ENCODE measurements around the gene UTP4. TPM values are rescaled to one million over a fixed set of nuclear protein-coding genes. Genes with fewer than 3 reads are reported as not detected.
"Not testable (repeated sequence)": the region's sequence is repeated elsewhere in the genome, so short reads cannot be mapped to it uniquely, and the experiment has no call there.

Gene UTP4
- total and polyA plus RNA-seq, 5 donors: 13.4 to 35.1 (median 27.9) TPM

DNA sequence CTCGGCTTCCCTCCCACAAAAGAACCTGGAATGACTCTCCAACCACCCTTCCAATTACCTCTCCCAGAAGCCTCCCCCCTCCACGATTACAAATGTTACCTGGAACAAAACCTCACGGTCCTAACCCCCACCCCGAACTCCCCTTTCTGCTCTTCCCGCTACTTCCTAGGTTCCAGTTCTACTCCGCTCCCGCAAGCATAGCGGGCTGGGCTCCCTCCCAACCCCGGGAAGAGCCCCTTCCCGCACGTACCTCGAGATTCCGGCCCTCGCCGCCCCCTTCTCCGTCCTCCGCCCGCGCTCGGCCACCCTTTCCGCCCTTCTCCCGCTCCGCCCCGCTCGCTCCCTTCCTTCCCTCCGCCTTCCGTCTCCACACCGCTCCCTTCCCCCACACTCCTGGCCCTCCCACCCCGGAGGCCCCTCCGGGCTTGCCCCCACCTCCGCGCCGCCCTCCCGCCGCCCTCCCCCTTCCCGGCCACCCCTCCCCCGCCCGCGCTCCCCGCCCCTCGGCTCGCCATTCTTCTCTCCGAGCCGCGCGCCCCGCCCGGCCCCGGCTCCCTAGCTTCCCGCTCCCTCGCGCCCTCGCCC, 518 bp upstream of the UTP4 start:
- intact Hi-C loops (cut with DNase I): no loop called here
- peak; percentile 83 to 87 for ATAC-seq
- Histone ChIP-seq H3K27ac (ENCODE audit: low read length) (peak overlapping the region; percentile 95), H3K9me3 (ENCODE audit: control insufficient read depth, low read length) (no peaks in the 10 kb centered on the region), H3K27me3 (ENCODE audit: control insufficient read depth, insufficient read depth) (no peaks in the 10 kb centered on the region), H3K4me1 (ENCODE audit: control insufficient read depth, insufficient read depth, low read length) (no peaks in the 10 kb centered on the region), H3K4me3 (ENCODE audit: low read length) (peak overlapping the region; percentile 94)
- WGBS: 1% methylated on average over 52 of the region's 53 CpGs
- DNase-seq: peak; percentile 87 to 92 (median 90)

DNA sequence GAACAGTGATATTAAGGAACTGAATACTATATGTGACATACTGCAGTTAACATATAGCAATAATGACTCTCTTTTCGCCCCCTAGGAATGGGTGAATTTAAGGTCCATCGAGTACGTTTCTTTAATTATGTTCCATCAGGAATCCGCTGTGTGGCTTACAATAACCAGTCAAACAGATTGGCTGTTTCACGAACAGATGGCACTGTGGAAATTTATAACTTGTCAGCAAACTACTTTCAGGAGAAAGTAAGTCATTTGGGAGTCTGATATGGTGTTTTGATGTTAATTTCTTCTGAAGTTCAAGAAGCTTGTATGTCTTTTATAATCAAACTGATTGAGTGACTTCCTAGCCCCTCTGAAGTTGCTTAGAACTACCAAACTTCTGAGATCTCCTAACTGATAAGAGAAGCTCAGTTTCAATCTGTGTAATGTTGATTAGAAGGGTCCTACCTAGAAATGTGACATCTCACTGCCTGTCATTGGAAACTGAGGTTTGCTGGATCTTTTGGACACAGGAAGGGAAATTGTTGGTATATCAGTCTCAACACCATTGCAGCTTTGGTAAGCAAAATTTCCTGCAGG, 1.0 kb downstream of the UTP4 start:
- Histone ChIP-seq H3K4me3 (ENCODE audit: low read length) (peak overlapping the region; percentile 94), H3K9me3 (ENCODE audit: control insufficient read depth, low read length) (no peaks in the 10 kb centered on the region), H3K4me1 (ENCODE audit: control insufficient read depth, insufficient read depth, low read length) (no peaks in the 10 kb centered on the region), H3K27ac (ENCODE audit: low read length) (no peak overlapping the region), H3K27me3 (ENCODE audit: control insufficient read depth, insufficient read depth) (no peaks in the 10 kb centered on the region)
- ATAC-seq: no peak
- WGBS: 44% methylated on average over 5 of the region's 5 CpGs
- intact Hi-C loops (cut with DNase I): no loop called here
- DNase-seq: no peak

DNA sequence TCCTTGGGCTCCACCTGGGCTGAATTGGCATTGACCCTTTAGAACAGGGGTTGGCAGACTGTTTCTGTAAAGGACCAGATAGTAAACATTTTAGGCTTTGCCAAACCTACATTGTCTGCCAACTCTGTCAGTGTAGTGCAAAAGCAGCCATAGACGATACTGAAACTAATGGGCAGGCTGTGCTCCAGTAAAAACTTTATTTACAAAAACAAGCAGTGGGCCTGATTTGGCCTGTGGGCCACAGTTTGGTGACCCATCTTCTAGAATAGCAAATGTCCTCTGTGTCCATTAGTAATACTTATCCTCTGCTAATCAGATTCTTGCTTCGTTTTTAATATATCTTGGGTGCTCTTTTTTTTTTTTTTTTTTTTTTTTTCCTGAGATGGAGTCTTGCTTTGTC, 6.2 kb downstream of the UTP4 start:
- 80% methylated on average over 2 of the region's 2 CpGs for WGBS

DNA sequence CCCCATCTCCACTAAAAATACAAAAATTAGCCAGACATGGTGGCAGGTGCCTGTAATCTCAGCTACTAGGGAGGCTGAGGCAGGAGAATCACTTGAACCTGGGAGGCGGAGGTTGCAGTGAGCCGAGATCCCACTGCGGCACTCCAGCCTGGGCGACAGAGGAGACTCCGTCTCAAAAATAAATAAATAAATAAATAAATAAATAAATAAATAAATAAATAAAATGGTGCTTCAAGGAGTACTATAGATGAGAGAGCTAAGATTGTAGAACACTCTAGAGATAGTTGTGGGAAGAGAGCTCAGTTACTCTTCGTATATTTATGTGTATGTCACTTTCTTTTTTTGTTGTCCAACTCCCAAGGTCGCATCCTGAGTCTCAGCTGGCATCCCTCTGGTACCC, 7.0 kb downstream of the UTP4 start:
- WGBS: 96% methylated on average over 7 of the region's 7 CpGs
- H3K27me3 ChIP-seq (ENCODE audit: control insufficient read depth, insufficient read depth); H3K27ac ChIP-seq (ENCODE audit: low read length); H3K4me1 ChIP-seq (ENCODE audit: control insufficient read depth, insufficient read depth, low read length); H3K9me3 ChIP-seq (ENCODE audit: control insufficient read depth, low read length); intact Hi-C loops (cut with DNase I); H3K4me3 ChIP-seq (ENCODE audit: low read length); DNase-seq; ATAC-seq: not testable (repeated sequence)

More for the DNA sequence above, 6.2 kb downstream of the UTP4 start:
- intact Hi-C loops (cut with DNase I): no loop called here
- H3K27me3 ChIP-seq (ENCODE audit: control insufficient read depth, insufficient read depth): no peaks in the 10 kb centered on the region
- H3K4me3 ChIP-seq (ENCODE audit: low read length): no peak overlapping the region
- H3K9me3 ChIP-seq (ENCODE audit: control insufficient read depth, low read length): no peaks in the 10 kb centered on the region
- DNase-seq (no peak), ATAC-seq (no peak)
- no peaks in the 10 kb centered on the region for H3K4me1 ChIP-seq (ENCODE audit: control insufficient read depth, insufficient read depth, low read length)
- no peak overlapping the region for H3K27ac ChIP-seq (ENCODE audit: low read length)

DNA sequence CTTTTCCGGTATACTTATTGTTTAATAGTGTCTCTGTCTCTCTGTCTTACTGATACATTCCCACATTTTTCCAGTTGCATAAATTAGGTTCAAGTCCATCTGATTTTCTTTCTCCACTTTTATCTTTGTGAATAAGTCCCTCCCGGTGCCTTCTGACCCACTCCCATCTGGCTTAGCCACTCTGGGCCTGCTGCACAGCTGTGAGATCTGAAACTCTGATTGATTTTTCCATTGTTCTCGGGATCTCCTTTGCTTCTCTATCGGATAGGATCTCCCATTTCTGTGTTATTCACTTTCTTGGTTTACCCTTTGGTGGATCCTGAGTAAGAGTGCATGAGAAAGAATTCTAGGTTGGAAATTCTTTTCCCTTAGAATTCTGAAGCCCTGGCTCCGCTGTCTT, 8.6 kb downstream of the UTP4 start:
- no peaks in the 10 kb centered on the region for H3K27me3 ChIP-seq (ENCODE audit: control insufficient read depth, insufficient read depth)
- H3K27ac ChIP-seq (ENCODE audit: low read length): no peak overlapping the region
- H3K4me3 ChIP-seq (ENCODE audit: low read length): no peak overlapping the region
- intact Hi-C loops (cut with DNase I): no loop called here
- H3K4me1 ChIP-seq (ENCODE audit: control insufficient read depth, insufficient read depth, low read length): no peaks in the 10 kb centered on the region
- DNase-seq: no peak
- no peak for ATAC-seq
- H3K9me3 ChIP-seq (ENCODE audit: control insufficient read depth, low read length): no peaks in the 10 kb centered on the region
- 87% methylated on average over 5 of the region's 5 CpGs for WGBS

DNA sequence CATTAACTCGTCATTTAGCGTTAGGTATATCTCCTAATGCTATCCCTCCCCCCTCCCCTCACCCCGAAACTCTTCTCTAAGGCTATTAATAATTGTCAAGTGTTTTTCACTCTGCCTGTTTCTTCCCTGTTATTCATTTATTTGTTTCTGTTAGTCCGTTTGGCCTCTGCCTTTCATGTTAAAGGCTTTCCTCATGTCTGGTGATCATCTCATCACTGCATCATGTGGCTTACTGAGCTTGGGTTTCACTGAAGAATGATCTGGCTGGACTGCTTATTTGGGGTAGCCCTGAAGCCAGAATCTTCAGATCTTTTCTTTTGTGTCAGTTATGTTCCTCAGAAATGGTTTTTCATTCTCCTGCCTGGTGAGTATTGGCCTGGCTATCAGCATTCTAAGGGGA, 9.5 kb downstream of the UTP4 start:
- H3K27ac ChIP-seq (ENCODE audit: low read length): no peak overlapping the region
- DNase-seq (no peak), ATAC-seq (no peak)
- no peaks in the 10 kb centered on the region for H3K27me3 ChIP-seq (ENCODE audit: control insufficient read depth, insufficient read depth)
- 93% methylated on average over 4 of the region's 4 CpGs for WGBS
- no peaks in the 10 kb centered on the region for H3K9me3 ChIP-seq (ENCODE audit: control insufficient read depth, low read length)
- no peak overlapping the region for H3K4me3 ChIP-seq (ENCODE audit: low read length)
- no peaks in the 10 kb centered on the region for H3K4me1 ChIP-seq (ENCODE audit: control insufficient read depth, insufficient read depth, low read length)
- intact Hi-C loops (cut with DNase I): no loop called here

DNA sequence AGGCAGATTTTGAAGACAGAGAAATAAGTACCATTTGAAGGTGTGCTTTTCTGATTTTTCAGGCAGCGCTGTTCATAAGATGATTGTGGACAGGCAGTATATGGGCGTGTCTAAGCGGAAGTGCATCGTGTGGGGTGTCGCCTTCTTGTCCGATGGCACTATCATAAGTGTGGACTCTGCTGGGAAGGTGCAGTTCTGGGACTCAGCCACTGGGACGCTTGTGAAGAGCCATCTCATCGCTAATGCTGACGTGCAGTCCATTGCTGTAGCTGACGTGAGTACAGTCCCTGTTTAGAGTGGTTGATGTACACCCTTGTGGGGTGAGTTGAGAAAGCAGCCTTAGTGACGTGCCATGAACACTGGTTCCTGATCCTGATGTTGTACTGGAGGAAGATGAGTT, 10.7 kb downstream of the UTP4 start:
- no peaks in the 10 kb centered on the region for H3K27me3 ChIP-seq (ENCODE audit: control insufficient read depth, insufficient read depth)
- H3K4me1 ChIP-seq (ENCODE audit: control insufficient read depth, insufficient read depth, low read length): no peaks in the 10 kb centered on the region
- no peak overlapping the region for H3K4me3 ChIP-seq (ENCODE audit: low read length)
- H3K9me3 ChIP-seq (ENCODE audit: control insufficient read depth, low read length): no peaks in the 10 kb centered on the region
- WGBS: 74% methylated on average over 11 of the region's 11 CpGs
- DNase-seq (peak in 1 of 3 donors; percentile 39), ATAC-seq (peak in 1 of 2 donors; percentile 48)
- intact Hi-C loops (cut with DNase I): no loop called here
- no peak overlapping the region for H3K27ac ChIP-seq (ENCODE audit: low read length)

DNA sequence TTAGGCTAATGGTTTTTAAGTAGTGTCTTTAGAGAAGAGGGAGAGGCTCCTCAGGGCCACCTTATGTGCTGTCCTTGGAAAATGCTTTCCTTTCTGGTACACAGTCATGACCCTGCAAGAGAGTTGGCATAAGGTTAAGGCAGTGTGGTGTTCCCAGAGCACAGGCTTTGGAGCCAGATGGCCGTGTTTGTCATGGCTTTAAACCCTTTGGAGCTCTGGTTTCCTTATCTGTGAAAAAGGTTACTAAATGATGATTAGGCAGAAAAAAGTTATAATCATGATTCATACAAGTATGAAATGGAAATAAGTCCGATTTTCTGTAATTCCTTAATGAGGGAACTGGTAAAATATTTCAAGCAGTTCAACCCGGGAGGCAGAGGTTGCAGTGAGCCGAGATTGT, 13.2 kb downstream of the UTP4 start:
- intact Hi-C loops (cut with DNase I): no loop called here
- Histone ChIP-seq H3K4me1 (ENCODE audit: control insufficient read depth, insufficient read depth, low read length) (no peaks in the 10 kb centered on the region), H3K4me3 (ENCODE audit: low read length) (no peak overlapping the region), H3K9me3 (ENCODE audit: control insufficient read depth, low read length) (no peaks in the 10 kb centered on the region), H3K27ac (ENCODE audit: low read length) (no peak overlapping the region), H3K27me3 (ENCODE audit: control insufficient read depth, insufficient read depth) (no peaks in the 10 kb centered on the region)
- WGBS: 71% methylated on average over 4 of the region's 4 CpGs
- DNase-seq (peak in 1 of 3 donors; percentile 44), ATAC-seq (peak; percentile 58 to 75)

DNA sequence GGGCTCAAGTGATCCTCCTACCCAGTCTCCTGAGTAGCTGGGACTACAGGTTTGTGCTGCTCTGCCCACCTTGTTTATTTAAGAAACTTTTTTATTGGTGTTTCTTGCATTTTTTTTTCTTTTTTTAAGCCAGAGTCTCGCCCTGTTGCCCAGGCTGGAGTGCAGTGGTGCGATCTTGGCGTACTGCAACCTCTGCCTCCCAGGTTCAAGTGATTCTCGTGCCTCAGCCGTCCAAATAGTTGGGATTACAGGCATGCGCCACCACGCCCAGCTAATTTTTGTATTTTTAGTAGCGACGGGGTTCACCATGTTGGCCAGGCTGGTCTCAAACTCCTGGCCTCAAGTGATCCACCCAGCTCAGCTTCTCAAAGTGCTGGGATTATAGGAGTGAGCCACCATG, 17.2 kb downstream of the UTP4 start:
- H3K27ac ChIP-seq (ENCODE audit: low read length); DNase-seq; ATAC-seq; H3K9me3 ChIP-seq (ENCODE audit: control insufficient read depth, low read length); H3K27me3 ChIP-seq (ENCODE audit: control insufficient read depth, insufficient read depth); H3K4me1 ChIP-seq (ENCODE audit: control insufficient read depth, insufficient read depth, low read length); H3K4me3 ChIP-seq (ENCODE audit: low read length): not testable (repeated sequence)
- intact Hi-C loops (cut with DNase I): loop anchor here (2.0 to 10.0 kb wide), 3 partner anchors 135 to 138 kb away; no protein-coding TSS in a partner anchor
- WGBS: 83% methylated on average over 9 of the region's 9 CpGs

DNA sequence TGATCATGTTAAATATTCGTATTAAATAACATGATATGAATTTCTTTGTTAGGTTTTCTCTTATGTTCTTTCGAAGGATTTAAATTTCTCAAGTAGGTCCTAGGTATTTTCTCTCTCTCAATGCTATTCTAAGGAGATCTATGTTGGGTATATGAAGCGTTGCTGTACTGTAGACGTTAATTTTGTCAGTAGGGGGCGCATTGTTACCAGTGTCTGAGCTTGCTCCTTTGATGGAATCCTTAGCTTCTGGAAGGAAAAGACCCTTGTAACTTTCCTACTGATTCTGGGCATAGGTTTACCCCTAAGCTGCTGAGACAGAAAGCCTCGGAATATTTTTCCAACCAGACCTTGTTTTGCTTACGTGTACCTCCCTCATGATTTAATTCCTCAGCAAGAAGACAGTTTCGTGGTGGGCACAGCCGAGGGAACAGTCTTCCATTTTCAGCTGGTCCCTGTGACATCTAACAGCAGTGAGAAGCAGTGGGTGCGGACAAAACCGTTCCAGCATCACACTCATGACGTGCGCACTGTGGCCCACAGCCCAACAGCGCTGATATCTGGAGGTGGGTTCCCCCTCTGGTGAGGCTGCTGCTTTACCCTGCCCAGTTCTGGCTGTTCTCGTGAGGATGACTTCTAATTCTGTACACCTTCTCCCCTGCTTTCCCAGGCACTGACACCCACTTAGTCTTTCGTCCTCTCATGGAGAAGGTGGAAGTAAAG, 17.9 kb downstream of the UTP4 start:
- intact Hi-C loops (cut with DNase I): loop anchor here (2.0 to 10.0 kb wide), 3 partner anchors 134 to 137 kb away; no protein-coding TSS in a partner anchor
- ATAC-seq (peak; percentile 82 to 85), DNase-seq (no peak)
- Histone ChIP-seq H3K4me1 (ENCODE audit: control insufficient read depth, insufficient read depth, low read length) (no peaks in the 10 kb centered on the region), H3K9me3 (ENCODE audit: control insufficient read depth, low read length) (no peaks in the 10 kb centered on the region), H3K4me3 (ENCODE audit: low read length) (no peak overlapping the region), H3K27me3 (ENCODE audit: control insufficient read depth, insufficient read depth) (no peaks in the 10 kb centered on the region), H3K27ac (ENCODE audit: low read length) (no peak overlapping the region)
- WGBS: 55% methylated on average over 16 of the region's 16 CpGs

DNA sequence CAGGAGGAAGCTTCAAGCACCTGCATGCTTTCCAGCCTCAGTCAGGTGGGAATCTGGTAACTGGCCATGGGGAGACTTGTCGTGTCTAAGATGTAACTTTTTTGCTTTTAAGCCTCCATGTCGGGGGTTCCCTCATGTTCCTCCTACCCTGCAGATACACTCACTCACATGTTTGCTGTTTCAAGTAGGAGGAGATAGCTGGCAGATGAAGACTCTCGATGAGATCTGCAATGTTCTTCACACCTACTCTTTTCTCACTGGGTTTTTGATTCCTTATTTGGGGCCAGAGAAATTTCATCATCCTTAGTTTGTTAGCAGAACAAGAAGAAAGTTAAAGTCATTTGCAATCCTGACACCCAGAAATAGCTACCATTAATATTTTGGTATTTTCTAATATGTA, 24.7 kb downstream of the UTP4 start:
- 68% methylated on average over 3 of the region's 3 CpGs for WGBS
- Histone ChIP-seq H3K4me3 (ENCODE audit: low read length) (no peak overlapping the region), H3K9me3 (ENCODE audit: control insufficient read depth, low read length) (no peaks in the 10 kb centered on the region), H3K27me3 (ENCODE audit: control insufficient read depth, insufficient read depth) (no peaks in the 10 kb centered on the region), H3K27ac (ENCODE audit: low read length) (no peak overlapping the region), H3K4me1 (ENCODE audit: control insufficient read depth, insufficient read depth, low read length) (no peaks in the 10 kb centered on the region)
- intact Hi-C loops (cut with DNase I): loop anchor here in 1 of 4 donors (10.0 kb wide), 1 partner anchor 128 kb away; no protein-coding TSS in a partner anchor
- ATAC-seq (no peak), DNase-seq (no peak)
